GM18858 (cell line): ENCODE measurements around the gene PLTP.
"Not testable (repeated sequence)": the region's sequence is repeated elsewhere in the genome, so short reads cannot be mapped to it uniquely, and the experiment has no call there.

Source experiments
- ATAC-seq: cut with Tn5 transposase; IDR thresholded peaks from one replicate; pipeline ENCODE4 v1.9.1; 2021; ENCODE audit not compliant: unreplicated experiment

Gene PLTP

DNA sequence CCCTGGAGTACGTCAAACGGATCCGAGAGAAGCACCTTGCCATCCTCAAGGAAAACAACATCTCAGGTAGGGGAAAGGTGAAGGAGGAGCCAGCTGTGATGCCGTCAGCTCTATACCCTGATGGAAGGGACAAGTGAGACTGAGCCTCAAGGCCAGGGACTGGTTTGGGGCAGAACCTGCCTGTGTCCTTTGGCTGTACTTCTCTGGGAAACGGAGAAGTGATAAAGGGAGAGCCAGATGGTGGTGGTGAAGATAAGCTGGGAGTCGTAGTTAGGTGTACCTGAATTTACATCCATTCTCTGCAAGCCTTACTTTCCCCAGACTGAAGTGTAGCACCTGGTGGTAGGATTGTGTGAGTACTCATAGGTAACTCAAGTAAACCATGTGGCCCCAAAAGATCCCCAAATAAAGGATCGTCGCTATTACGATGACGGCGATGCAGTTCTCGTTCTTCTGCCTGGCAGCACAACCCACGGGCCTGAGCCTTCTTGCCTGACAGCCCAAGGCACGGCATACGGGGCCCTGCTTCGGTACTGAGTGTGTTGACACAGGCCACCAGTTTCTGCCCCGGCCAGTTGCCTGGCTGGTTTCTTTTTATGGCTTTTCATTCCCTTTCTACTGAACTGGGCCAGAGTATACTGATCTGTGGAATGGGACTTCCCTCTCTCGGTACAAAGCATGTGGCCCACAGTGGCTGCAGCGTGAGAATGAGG lies 33.2 kb upstream of the PLTP start:
- no peak for ATAC-seq

DNA sequence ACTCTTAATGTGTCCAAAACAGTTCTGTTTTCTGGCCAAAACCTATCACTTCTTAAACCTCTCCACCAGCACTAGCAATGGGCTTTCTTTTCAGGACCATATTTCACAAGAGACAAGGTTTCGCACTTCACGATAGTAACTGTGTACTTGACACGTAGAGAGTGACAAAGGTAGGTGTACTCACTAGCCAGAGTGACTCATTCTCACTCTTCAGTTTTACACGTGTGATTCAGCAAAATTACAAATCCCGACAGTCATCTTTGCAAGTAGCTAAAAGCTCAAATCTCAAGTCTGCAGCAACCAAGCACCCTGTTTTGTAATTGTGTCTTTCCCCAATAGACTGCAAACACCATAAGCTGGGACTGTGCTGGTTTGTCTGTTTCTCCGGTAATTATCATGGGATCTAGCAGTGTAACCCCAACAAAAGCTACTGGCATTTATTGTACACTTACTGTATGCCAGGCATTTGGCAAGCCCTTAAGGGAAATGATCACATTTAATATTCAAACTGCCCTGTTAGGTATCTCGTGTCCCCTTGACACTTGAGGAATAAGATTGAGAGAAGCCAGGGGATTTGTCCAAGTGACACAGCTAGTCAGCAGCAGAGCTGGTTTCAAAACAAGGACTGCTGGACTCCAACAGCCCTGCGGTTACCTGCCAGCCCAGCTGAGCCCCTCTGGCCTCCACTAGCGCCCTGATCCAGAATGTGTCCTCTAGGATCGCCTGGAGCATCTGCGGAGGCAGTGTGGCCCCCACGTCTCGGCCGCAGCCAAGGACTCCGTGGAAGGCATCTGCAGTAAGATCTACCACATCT lies 32.4 kb upstream of the PLTP start:
- no peak for ATAC-seq

GRCh38 chr20:45943613-45944012 lies 31.7 kb upstream of the PLTP start:
- ATAC-seq = no peak

- ATAC-seq = no peak
Measured at GRCh38 chr20:45940469-45940868, 28.5 kb upstream of the PLTP start.

- ATAC-seq = no peak
Measured at GRCh38 chr20:45940053-45940452, 28.1 kb upstream of the PLTP start.

DNA sequence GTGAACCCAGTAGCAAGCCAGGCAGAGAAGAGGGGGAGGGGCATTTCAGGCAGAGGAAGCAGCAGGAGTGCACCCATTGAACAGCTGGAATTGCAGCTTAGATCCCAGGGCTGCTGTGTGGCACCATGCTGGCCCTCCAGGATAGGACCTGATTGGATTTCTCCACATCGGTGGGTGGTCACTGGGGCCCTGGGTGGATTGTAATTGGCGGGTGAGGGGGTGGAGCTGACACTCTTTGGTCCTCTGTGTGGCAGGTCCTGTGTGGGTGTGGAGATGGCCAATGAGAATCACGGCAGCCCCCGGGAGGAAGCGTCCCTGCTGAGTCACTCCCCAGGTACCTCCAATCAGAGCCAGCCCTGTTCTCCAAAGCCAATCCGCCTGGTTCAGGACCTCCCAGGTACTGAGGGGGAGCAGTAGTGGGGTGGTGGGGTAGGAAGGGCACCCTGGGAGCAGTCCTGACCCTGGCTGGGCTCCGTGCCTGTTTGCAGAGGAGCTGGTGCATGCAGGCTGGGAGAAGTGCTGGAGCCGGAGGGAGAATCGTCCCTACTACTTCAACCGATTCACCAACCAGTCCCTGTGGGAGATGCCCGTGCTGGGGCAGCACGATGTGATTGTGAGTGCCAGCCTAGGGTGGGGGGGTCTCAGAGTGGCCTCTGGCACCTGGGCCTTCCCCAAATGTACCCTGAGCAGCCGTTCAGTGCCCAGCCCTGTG lies 26.9 kb upstream of the PLTP start:
- no peak for ATAC-seq

DNA sequence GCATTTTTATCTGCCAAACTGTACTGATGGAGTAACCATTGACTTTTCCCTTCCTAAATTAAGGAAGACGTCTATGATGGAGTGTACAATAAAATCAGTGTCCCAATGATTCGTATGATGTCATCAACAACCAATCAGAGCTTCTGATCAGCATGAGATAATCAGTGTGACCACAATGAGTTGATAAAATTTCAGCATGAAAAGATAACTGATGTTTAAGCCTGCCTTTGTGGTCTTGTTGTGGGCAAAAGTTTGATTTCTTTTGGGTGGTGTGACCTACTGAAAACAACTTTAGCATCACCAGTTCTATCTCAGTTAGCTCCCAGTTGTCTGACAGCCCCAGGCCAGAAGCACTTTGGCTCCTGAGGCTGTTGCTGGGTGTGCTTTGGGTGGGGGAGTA lies 25.8 kb upstream of the PLTP start:
- no peak for ATAC-seq

- ATAC-seq = peak; percentile 18
Measured at GRCh38 chr20:45935416-45936046, 23.6 kb upstream of the PLTP start.

DNA sequence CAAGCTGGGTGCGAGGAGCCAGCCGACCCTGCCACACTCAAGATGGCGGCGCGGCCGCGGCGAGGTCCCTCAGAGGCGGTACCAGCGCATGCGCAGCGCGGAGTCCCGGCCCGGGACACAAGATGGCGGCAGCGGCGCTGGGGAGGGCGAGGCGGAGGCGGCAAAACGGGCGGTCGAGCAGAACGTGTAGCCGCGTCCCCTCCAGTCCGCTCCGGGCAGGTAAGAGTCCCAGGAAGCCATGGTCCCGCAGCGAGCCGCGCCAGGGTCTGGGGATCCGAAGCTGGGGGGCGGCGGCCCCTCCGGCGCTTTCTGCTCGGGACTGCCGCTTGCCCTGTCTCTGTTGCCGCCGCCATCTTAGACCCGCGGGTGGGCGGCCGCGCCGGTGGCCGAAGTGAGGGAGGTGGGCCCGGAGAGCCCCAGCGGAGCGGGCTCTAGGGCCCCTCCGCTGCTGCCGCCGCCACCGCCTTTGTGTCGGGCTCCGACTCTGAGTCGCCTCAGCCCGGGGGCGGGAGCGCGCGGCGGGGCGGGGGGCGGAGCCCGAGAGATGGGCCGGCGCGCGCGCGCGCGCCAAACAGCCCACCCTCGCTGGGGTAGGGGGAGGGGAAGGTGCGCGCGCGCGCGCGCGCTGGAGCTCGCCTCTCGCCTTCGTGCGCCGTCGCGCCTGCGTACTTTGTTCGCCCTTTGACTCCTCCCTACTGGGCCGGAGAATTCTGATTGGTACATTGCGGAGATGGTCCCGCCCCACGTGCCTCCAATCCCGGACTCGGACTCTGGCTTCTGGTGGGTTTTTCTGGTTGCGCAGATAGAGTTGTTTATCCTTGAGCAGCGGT lies 22.8 kb upstream of the PLTP start, which contains the start of gene PCIF1:
Gene PCIF1 (plus strand): TSS at position 98 of the 830 bp plus-strand sequence. CDS start 4,317 bp downstream, outside the sequence.
- ATAC-seq = peak; percentile 61

GRCh38 chr20:45934046-45934585 lies 22.2 kb upstream of the PLTP start:
- ATAC-seq = no peak

GRCh38 chr20:45933266-45934045 lies 21.5 kb upstream of the PLTP start:
- ATAC-seq = no peak

DNA sequence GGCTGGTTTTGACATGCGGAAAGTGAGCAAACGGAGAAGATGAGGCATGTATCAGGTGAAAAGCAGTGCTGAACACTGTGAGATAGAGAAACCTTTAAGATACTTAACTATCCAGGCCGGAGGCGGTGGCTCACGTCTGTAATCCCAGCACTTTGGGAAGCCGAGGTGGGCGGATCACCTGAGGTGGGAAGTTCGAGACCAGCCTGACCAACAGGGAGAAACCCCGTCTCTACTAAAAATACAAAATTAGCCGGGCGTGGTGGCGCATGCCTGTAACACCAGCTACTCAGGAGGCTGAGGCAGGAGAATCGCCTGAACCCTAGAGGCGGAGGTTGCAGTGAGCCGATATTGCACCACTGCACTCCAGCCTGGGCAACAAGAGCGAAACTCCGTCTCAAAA lies 19.7 kb upstream of the PLTP start:
- not testable (repeated sequence) for ATAC-seq

GRCh38 chr20:45927071-45927878 lies 15.3 kb upstream of the PLTP start:
- ATAC-seq = no peak

DNA sequence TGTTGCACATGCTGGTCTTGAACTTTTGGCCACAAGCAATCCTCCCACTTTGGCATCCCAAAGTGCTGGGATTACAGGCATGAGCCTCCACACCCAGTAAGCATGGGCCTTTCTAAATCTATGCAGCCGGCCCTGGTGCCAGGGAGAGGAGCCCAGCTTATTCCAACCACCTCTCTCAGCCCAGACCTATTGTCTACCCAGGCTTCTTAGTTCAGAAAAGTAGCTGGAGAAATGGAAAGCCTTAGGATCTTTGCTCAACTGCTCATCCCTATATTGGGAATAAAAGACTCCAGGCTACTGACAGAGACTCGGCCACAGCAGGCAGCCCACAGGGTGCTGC lies 14.7 kb upstream of the PLTP start:
- no peak for ATAC-seq

GRCh38 chr20:45925821-45926506 lies 14.0 kb upstream of the PLTP start:
- ATAC-seq = no peak

DNA sequence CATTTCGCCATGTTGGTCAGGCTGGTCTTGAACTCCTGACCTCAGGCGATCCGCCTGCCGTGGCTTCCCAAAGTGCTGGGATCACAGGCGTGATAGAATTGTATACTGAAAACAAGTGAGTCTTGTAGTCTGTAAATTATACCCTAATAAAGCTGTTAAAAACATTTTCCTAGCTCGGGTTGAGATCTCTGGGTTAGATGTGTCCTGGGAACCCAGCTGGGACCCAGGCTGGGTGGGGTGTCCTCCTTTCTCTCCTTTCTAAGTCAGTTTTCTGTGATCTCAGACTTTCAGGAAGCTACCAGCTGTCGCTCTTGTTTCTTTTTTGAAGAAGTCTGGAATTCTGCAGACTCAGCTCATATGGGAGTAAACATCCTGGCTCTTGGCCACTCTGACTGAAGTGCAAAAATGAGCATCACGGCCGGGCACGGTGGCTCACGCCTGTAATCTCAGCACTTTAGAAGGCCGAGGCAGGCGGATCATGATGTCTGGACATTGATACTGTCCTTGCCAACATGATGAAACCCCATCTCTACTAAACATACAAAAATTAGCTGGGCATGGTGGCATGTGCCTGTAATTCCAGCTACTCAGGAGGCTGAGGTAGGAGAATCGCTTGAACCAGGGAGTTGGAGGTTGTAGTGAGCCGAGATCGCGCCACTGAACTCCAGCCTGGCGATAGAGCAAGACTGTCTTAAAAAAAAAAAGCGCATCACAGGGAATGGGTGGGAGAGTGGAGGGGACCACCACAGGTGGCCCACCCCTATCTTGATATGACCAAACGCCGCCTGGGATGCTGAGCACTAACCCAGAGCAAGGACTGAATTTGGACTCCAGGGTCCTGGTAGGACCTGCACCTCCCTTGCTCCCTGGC lies 12.7 kb upstream of the PLTP start:
- ATAC-seq = no peak
